Small intestine (tissue), 7 donors: ENCODE data around the gene ZMIZ1. TPM values are rescaled to one million over a fixed set of nuclear protein-coding genes. Genes with fewer than 3 reads are reported as not detected.

ENCODE experiments used
- DNase-seq, 2 donors: peaks; one replicate each; pipeline versions ENCODE4 v3.0.0 to v3.0.0-alpha.2; 2013
- FAIRE-seq: peaks from 2 replicates; lab custom pipeline; 2012; peaks lifted over from hg19 to GRCh38; lab: Jason Lieb, UNC
- H3K27ac ChIP-seq, 3 donors: one replicate each; pipeline ENCODE4 v1.5.1; 2013; ENCODE audit warnings: low read length in 2 of 3, mild to moderate bottlenecking in 2 of 3, control low read depth in 1 of 3, inconsistent platforms in 1 of 3, low read depth in 1 of 3, moderate library complexity in 1 of 3
- H3K27me3 ChIP-seq, 3 donors: one replicate each; pipeline ENCODE4 v1.6.1; 2013; ENCODE audit warnings: low read length in 3 of 3, inconsistent platforms in 1 of 3; ENCODE audit not compliant: control insufficient read depth in 3 of 3, insufficient read depth in 3 of 3
- H3K36me3 ChIP-seq, 3 donors: one replicate each; pipeline ENCODE4 v1.6.1; 2013; ENCODE audit warnings: low read length in 3 of 3, inconsistent platforms in 1 of 3, low read depth in 1 of 3, mild to moderate bottlenecking in 1 of 3, moderate library complexity in 1 of 3; ENCODE audit not compliant: control insufficient read depth in 3 of 3, insufficient read depth in 2 of 3
- H3K4me1 ChIP-seq, 3 donors: one replicate each; pipeline ENCODE4 v1.6.1; 2013; ENCODE audit warnings: low read length in 2 of 3, inconsistent platforms in 1 of 3, low read depth in 1 of 3, mild to moderate bottlenecking in 1 of 3, moderate library complexity in 1 of 3; ENCODE audit not compliant: control insufficient read depth in 3 of 3, insufficient read depth in 2 of 3
- H3K4me3 ChIP-seq, 3 donors: one replicate each; pipeline ENCODE4 v1.5.1; 2013; ENCODE audit warnings: low read length in 3 of 3, control low read depth in 1 of 3, inconsistent platforms in 1 of 3, low read depth in 1 of 3, mild to moderate bottlenecking in 1 of 3, moderate library complexity in 1 of 3
- H3K9me3 ChIP-seq, 2 donors: one replicate each; pipeline ENCODE4 v1.6.1; 2013; ENCODE audit warnings: low read depth in 1 of 2, low read length in 1 of 2; ENCODE audit not compliant: control insufficient read depth in 2 of 2, insufficient read depth in 1 of 2
- WGBS, 3 donors: extraction: QIAGEN DNeasy Blood & Tissue Kit; methylation state at CpG; one replicate each; pipeline ENCODE4 v1.1.7; 2013; 5-methylcytosine and 5-hydroxymethylcytosine counted together
- polyA plus RNA-seq, 4 donors: library from polyadenylated mRNA; stranded (reverse) in 3 of 4; unstranded in 1 of 4; fragments of 200-250 nt in 3 of 4; fragments of 120-200 nt in 1 of 4; gene quantifications; one replicate each; pipeline versions ENCODE4 v1.2.1 to v1.2.3, GENCODE V29; 2013
- donor health status: healthy with polysubstance abuse.
- donor health status: control.
- donor health status: control.
- donor health status: Bipolar disorder and iron deficiency.
- donor health status: healthy.

The ZMIZ1 gene
- polyA plus RNA-seq, 4 donors, result 15.1 to 40.7 (median 19.9) TPM

DNA sequence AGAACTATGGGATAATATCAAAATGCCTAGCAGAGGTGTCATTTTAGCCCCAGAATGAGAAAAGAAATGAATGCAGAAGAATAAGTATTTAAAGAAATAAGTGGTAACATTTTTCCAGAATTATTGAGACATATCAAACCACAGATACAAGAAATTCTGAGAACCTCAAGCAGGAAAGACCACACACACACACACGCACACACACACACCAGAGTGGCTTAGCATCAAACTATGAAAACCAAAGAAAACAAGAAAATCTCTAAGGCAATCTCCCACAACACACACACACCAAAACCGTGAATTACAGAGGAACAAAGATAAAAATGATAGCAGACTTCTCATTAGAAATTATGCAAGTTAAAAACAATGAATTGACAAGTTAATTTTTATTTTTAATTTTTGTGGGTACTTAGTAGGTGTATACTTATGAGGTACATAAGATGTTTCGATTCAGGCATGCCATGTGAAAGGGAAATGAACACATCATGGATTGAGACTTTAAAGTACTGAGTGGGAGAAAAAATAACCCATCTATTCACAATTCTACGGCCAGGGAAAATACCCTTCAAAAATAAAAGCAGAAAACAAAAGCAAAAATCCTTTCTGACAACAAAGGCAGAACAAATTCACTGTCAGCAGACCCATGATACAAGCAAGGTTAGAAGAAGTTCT, 293.1 kb downstream of the ZMIZ1 start:
- WGBS, 3 donors, result 69 to 78% (median 75%) methylated on average over 4 of the region's 4 CpGs
- Histone ChIP-seq H3K4me3 (no peak overlapping the region), H3K27ac (no peak overlapping the region), H3K4me1 (peaks cover 0 to 13% (median 0%) of the 10 kb centered on the region in 3 donors), H3K27me3 (no peaks in the 10 kb centered on the region), H3K9me3 (no peaks in the 10 kb centered on the region), H3K36me3 (peaks cover 0 to 9% (median 3%) of the 10 kb centered on the region in 3 donors)
- FAIRE-seq (no peak), DNase-seq (no peak)
